Skin epidermis (tissue), 12 donors: ENCODE results near the gene ARMC8.

Source experiments
- H3K27ac ChIP-seq, 21 experiments: fragments of 200-600 bp; sonication (generic) in 11 of 21; one replicate each; pipeline ENCODE4 v1.5.0; 2020; ENCODE audit warnings: mild to moderate bottlenecking in 3 of 21, inconsistent platforms in 2 of 21, moderate library complexity in 2 of 21
- H3K4me3 ChIP-seq, 7 experiments: fragments of 200-600 bp; sonication (generic) in 2 of 7; one replicate each; pipeline ENCODE4 v1.5.0; 2020; ENCODE audit warnings: inconsistent platforms in 2 of 7, mild to moderate bottlenecking in 2 of 7, moderate library complexity in 1 of 7

The ARMC8 gene

DNA sequence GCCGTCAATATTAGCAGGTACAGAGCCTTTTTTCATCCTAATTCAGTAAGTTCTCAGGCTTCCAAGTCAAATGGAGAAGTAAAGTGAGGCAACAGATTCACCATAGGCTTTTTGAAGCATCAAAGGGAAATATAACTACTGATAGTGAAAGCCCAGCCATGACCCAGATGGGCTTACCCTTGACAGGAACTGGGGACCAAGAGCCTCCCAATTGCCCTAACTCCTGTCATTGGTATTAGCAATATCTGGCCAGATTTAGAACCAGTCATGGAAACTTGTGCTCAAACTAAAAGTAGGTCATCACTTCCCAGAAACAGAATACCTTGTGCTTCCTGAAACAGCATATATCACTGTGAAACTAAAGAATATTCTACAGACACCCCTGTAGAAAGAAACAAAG, 109.5 kb downstream of the ARMC8 start:
- Histone ChIP-seq H3K4me3 (no peak overlapping the region), H3K27ac (peak overlapping the region in 1 of 21 experiments; percentile 14)

DNA sequence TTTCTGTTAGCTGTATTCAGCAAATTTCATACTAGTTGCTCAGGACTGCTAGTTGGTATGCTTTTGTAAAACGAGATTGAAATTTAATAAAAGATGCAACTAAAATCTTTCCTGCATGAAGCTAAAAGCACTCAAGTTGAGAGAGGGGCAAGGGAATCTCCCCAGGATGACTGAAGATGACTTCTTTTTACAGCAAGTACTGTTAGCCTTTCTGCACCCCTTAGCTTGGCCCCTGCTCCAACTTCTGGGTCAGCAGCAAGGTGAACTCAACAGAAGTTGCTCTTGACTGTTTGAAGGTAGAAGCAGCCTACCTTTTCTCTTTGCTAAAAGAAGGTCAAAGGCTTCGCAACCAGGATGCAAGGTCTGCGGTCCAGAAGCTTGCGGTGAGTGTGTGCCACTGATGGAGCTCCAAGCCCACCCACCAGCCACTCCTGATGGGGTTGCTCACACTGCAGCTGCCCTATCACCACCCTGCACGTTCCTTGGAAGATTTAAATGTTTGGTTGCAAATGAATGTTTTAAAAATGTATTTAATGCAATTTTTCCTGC, 110.0 kb downstream of the ARMC8 start:
- no peak overlapping the region for H3K27ac ChIP-seq
- H3K4me3 ChIP-seq: no peak overlapping the region

GRCh38 chr3:138297876-138298275, 110.8 kb downstream of the ARMC8 start:
- H3K4me3 ChIP-seq: no peak overlapping the region
- H3K27ac ChIP-seq: no peak overlapping the region

GRCh38 chr3:138300647-138301046, 113.5 kb downstream of the ARMC8 start:
- no peak overlapping the region for H3K4me3 ChIP-seq
- no peak overlapping the region for H3K27ac ChIP-seq

- no peak overlapping the region for H3K27ac ChIP-seq
- H3K4me3 ChIP-seq: no peak overlapping the region
These were observed 116.4 kb downstream of the ARMC8 start for GRCh38 chr3:138303474-138303873.

DNA sequence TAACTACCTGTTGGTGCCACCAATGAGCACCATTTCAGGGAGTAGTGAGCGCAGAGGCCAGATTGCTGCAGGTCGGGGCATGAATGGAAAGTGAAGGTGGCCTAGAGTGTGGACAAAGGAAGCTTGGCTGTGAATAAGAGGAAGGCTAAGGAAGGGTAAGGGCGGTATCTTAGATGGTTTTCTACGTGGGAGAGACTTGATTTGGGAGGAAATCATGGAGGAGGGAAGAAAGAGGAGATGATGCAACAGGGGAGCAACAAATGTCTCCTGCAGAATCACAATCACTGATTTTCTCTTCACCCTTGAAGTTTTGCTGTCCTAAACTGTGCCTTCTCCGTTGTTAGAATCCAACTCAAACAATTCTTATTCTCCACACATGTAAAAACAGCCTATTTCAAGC, 120.8 kb downstream of the ARMC8 start:
- Histone ChIP-seq H3K4me3 (no peak overlapping the region), H3K27ac (no peak overlapping the region)

DNA sequence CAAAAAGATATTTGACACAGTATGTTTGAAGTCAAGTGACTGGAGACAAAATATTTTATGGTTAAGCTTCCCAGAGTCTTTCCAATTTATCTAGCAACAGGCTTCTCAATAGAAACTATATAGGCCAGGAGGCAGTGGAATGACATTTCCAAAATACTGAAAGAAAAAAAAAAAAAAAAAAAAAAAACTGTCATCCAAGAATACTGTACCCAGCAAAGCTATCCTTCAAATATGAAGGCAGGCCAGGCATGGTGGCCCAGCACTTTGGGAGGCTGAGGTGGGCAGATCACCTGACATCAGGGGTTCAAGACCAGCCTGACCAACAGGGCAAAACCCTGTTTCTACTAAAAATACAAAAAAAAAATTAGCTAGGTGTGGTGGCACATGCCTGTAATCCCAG, 121.7 kb downstream of the ARMC8 start:
- Histone ChIP-seq H3K27ac (no peak overlapping the region), H3K4me3 (no peak overlapping the region)

- no peak overlapping the region for H3K4me3 ChIP-seq
- H3K27ac ChIP-seq: no peak overlapping the region
These were observed 123.4 kb downstream of the ARMC8 start for GRCh38 chr3:138310494-138310893.

DNA sequence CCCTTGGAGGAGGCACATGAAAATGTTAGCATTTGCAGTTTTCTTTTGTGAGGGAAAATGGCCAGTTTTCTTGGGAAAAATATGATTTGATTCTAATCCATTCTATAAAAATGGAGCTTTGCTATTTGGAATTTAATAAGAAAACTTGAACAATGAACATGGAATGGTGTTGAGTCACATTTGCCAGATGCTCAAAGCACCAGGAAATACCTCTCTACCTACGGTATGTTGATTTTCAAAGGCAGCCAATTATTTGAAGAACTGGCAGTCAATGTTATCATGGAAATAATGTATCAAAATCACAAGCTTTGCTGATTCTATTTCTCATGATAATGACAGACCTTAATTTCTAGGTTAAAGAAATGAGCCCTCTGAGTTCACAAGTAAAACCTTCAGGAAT, 127.7 kb downstream of the ARMC8 start:
- Histone ChIP-seq H3K27ac (no peak overlapping the region), H3K4me3 (no peak overlapping the region)

DNA sequence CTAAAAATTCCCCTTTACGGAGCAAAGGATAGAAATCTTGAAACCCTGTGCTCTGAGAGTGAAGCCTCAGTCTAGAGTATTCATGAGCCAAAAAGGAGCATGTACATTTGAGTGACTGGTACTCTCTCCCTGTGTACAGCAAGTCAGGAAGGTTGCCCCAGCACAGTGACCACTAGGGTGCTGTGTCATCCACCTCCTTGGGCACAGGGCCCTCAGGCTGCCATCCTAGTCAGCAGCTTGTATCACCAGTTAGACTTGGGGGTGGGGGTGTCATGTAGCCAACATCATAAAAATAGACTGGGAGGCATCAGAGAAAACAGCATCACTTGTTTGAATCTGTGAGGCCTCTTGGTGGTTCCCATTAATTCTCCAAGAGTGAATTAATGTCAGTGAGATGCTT, 130.6 kb downstream of the ARMC8 start:
- Histone ChIP-seq H3K27ac (no peak overlapping the region), H3K4me3 (no peak overlapping the region)

DNA sequence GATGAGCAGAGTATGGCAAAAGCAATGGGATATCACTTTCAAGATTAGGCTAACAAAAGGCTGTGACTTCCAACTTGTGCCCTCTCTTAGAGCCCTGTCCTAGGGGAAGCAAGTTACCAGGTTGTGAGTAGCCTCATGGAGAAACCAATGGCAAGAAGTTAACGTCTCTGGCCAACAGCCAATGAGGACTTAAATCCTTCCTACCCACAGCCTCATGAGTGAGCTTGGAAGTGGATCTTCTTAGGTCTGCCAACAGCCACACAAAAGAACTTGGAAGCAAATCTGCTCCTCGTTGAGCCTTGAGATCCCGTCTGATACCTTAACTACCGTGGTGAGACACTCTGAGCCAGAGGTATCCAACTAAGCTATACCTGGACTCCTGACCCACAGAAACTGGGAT, 136.9 kb downstream of the ARMC8 start:
- no peak overlapping the region for H3K27ac ChIP-seq
- no peak overlapping the region for H3K4me3 ChIP-seq

DNA sequence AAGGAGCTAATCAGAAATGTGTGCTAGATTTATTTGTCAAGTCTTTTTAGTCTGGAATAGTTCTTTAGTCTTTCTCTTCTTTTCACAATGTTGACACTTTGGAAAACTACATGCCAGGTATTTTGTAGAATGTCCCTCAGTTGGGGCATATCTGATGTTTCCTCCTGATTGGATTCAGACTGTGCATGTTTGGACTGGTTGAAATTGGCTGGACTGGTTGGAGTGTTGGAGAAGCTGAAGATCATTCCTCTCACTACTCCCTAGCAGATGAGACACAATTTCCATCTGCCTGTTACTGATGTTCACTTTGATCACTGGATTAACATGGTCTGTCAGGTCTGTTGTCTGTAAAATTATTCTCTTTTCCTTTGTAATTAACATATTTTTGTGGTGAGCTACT, 138.9 kb downstream of the ARMC8 start:
- H3K27ac ChIP-seq: no peak overlapping the region
- no peak overlapping the region for H3K4me3 ChIP-seq

DNA sequence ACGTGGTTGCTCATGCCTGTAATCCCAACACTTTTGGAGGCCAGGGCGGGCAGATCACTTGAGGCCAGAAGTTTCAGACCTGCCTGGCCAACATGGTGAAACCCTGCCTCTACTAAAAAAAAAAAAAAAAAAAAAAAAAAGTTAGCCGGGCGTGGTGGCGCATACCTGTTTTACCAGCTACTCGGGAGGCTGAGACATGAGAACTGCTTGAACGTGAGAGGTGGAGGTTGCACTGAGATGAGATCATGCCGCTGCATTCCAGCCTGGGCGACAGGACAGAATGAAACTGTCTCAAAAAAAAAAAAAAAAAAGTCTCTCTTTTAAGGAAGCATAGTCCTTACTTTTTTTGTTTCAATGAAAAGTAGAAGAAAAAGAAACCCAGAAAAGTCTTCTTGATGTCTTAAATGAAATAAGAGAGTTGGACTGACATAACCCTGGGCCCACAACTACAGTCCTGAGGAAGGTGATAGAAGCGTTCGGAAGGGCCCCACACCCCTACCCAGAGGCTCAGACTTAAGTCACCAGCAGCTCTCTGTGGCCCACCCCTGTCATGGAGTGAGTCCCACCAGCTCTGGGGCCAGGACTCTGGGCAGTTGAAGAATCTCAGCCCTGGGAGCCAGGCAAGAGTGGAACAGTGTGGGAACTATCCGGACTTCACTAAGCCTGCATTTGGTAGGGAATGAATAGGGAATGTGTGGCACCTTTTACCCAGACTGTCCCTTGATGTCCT, 139.9 kb downstream of the ARMC8 start:
- no peak overlapping the region for H3K4me3 ChIP-seq
- no peak overlapping the region for H3K27ac ChIP-seq

GRCh38 chr3:138327831-138328230, 140.7 kb downstream of the ARMC8 start:
- Histone ChIP-seq H3K27ac (no peak overlapping the region), H3K4me3 (no peak overlapping the region)

DNA sequence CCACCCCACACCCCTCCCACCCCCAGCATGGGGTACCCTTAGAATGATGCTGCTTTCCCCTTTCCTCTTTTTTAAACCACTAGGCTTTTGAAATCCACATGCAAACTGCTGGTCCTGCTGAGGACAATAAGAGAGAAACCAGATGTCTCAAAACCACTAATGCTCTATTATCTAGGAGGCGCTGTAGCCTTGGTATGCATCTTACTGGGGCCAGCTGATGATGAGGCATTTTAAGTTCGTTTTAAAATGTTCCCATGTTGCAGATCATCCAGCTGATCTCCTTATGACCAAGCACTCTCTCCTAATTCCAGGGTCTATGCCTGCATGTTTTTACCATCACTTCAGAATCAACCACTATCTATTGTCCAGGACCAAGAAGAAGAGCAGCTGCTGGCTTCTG, 141.2 kb downstream of the ARMC8 start:
- Histone ChIP-seq H3K27ac (no peak overlapping the region), H3K4me3 (no peak overlapping the region)

GRCh38 chr3:138329127-138329983, 142.3 kb downstream of the ARMC8 start, which contains the start of gene NME9:
NME9 (minus strand) TSS chr3:138329851; CDS start chr3:138329335, 516 bp downstream.
- Histone ChIP-seq H3K4me3 (peak within 1 kb of the TSS; percentile 30 to 52 (median 48)), H3K27ac (peak within 1 kb of the TSS in 12 of 21 experiments; percentile 10 to 71 (median 45))

DNA sequence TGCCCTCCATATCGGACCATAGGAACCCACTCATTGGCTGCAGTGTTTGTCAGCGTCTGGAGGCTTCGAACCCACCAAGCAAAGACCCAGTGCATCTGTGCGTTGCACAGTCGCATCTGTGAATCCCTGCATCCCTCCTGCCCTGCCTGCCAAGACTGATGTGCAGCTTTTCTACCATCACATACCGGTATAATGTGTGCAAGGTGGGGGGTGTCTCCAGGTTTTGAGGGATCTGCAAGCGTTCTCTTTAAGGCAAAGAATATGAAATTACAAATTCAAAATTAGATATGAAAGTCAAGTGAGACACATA, 142.8 kb downstream of the ARMC8 start:
- H3K27ac ChIP-seq: peak overlapping the region in 3 of 21 experiments; percentile 60 to 67 (median 65)
- H3K4me3 ChIP-seq: peak overlapping the region in 6 of 7 experiments; percentile 30 to 52 (median 50)

DNA sequence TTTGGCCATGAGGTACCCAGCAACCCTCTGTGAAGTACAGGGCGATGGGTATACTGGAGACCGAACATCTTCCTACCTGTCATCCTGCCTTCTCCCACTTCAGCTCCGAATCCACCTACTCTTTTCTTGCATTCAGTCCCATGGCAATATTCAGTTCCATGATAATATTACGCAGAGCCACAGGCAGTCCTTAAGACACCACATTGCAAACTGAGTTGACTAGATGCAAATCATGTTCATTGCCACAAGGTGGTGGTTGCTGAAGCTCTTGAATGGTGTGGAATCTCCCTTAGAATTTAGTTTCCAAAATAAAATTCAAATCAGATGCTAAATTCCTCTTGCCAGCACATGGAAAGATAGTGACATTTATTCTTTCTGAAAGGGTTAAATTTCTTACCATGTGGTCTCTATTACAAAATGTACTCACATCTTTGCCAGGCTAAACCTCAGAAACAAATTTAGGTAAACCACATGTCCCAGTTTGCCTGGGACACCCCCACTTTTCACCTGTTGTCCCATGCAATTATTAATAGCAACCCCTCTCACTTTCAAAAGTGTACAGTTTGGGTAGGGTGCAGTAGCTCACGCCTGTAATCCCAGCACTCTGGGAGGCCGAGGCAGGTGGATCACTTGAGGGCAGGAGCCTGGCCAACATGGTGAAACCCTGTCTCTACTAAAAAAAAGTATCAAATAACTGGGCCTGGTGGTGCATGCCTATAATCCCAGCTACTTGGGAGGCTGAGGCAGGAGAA, 144.2 kb downstream of the ARMC8 start:
- Histone ChIP-seq H3K27ac (no peak overlapping the region), H3K4me3 (no peak overlapping the region)

DNA sequence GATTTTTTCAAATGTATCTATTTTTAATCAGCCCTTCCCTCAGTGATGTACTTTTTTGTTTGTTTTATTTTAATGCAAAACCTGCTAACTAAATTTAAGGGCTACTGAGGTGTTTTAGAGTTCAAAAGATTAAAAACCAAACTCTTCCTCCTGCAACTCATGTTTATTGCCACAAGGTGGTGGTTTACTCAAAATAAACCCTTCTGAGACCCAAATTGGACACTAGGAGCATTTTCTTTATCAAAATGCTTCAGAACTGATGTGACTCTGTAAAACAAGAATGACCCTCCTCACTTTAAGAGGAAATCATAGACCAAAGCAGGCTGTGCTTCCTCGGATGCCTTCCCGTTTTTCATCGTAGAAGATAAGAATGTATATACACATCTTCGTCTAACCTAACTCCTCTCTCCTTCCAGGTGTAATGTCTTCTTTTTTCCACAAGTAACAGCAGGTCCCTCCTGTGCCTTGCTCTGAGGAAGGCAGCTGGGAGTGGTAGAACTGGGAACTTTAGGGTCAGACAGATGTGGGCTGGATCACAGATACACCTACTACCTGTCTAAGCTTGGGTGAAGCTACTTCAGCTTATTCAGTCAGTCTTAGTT, 145.5 kb downstream of the ARMC8 start:
- no peak overlapping the region for H3K27ac ChIP-seq
- no peak overlapping the region for H3K4me3 ChIP-seq

DNA sequence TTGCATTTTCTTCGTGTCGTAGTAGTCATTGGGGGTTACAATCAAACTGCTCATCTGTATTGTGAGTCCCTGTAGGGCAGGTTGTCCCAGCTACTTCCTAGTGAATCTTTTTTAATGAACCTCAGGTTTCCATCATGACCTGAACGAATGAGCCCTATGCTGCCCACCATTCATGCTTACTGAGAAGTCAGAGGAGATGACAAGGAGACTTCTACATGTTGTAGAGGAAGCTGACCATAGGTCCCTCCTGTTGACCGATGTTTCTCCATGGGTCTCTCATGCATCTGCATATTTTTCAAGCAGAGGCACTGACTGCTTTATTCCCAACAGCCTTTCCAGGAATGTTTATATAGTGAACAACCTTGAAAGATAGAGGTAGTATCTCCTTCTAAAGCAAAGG, 147.5 kb downstream of the ARMC8 start:
- H3K4me3 ChIP-seq: no peak overlapping the region

More for the DNA sequence above, 147.5 kb downstream of the ARMC8 start:
- no peak overlapping the region for H3K27ac ChIP-seq
